Spleen (tissue), 7 donors: Measurements from ENCODE around the gene CD38.

Experiments
- POLR2A ChIP-seq, 3 donors: fragments of 450-650 bp; IDR thresholded peaks; one replicate each; pipeline ENCODE4 v1.5.1; 2017; ENCODE audit warnings: antibody characterized with exemption in 3 of 3, mild to moderate bottlenecking in 1 of 3
- TF ChIP-seq, protein P1 (sequence below), 11 experiments: fragments of 200-600 bp in 7 of 11; fragments of 450-650 bp in 4 of 11; sonication (generic) in 4 of 11; IDR thresholded peaks in 8 of 11; conservative IDR thresholded peaks in 3 of 11; 1 replicate in 7 of 11; 2 replicates in 4 of 11; pipeline versions ENCODE4 v1.4.0 to v1.8.0; 2016 to 2021; ENCODE audit warnings: antibody characterized with exemption in 11 of 11, inconsistent platforms in 4 of 11, mild to moderate bottlenecking in 1 of 11
- donor health status: DM: no; HTN: no; CAD: no; lungs with moderate emphysema.
- donor health status: DM: no; HTN: no; CAD: no.
- donor health status: DM: no; HTN: no; CAD: no.

- TF ChIP-seq, protein P1, sequence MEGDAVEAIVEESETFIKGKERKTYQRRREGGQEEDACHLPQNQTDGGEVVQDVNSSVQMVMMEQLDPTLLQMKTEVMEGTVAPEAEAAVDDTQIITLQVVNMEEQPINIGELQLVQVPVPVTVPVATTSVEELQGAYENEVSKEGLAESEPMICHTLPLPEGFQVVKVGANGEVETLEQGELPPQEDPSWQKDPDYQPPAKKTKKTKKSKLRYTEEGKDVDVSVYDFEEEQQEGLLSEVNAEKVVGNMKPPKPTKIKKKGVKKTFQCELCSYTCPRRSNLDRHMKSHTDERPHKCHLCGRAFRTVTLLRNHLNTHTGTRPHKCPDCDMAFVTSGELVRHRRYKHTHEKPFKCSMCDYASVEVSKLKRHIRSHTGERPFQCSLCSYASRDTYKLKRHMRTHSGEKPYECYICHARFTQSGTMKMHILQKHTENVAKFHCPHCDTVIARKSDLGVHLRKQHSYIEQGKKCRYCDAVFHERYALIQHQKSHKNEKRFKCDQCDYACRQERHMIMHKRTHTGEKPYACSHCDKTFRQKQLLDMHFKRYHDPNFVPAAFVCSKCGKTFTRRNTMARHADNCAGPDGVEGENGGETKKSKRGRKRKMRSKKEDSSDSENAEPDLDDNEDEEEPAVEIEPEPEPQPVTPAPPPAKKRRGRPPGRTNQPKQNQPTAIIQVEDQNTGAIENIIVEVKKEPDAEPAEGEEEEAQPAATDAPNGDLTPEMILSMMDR (IDR thresholded peaks at IDR 0.05 in 8 of 11, conservative IDR thresholded peaks at IDR 0.05 in 3 of 11): no peak
- TF ChIP-seq POLR2A (IDR thresholded peaks at IDR 0.05): no peak
Observed at GRCh38 chr4:15847746-15848145, 69.6 kb downstream of the CD38 start.
